CD14-positive monocyte (primary cell): ENCODE results near the gene CYB561D1. TPM values are rescaled to one million over a fixed set of nuclear protein-coding genes. Genes with fewer than 3 reads are reported as not detected.

Experiments
- polyA plus RNA-seq, 3 donors: library from polyadenylated mRNA; depleted of rRNA in 1 of 3; unstranded in 2 of 3; stranded (reverse) in 1 of 3; fragments of 300-500 nt in 2 of 3; fragments of >200 nt in 1 of 3; fragmentation: Illumina TruSeq in 2 of 3; gene quantifications; 1 replicate in 2 of 3; 2 replicates in 1 of 3; pipeline ENCODE4 v1.2.3, GENCODE V29; 2012 to 2021

Gene CYB561D1
- polyA plus RNA-seq, 3 donors: 1.4 to 13.2 (median 4.2) TPM

Other genes starting within 250 kb of the CYB561D1 start
- gene CELSR2, start 244.6 kb upstream of the CYB561D1 start, polyA plus RNA-seq: under 1 TPM; 0.03 to 0.97 (median 0.04) TPM
- gene PSRC1, start 210.9 kb upstream of the CYB561D1 start, polyA plus RNA-seq: 10 to 100 TPM in 1 of 3 donors, 1 to 10 TPM in 2; 5.8 to 25.5 (median 7.1) TPM
- under 1 TPM in 1 of 3 donors, not detected in 2; 0.13 TPM for gene MYBPHL, start 187.1 kb upstream of the CYB561D1 start, polyA plus RNA-seq
- 10 to 100 TPM; 21.3 to 41.1 (median 35.3) TPM for gene SORT1, start 96.2 kb upstream of the CYB561D1 start, polyA plus RNA-seq
- gene PSMA5, start 67.6 kb upstream of the CYB561D1 start, polyA plus RNA-seq: 100 to 1,000 TPM in 2 of 3 donors, 10 to 100 TPM in 1; 36.6 to 119 (median 118) TPM
- gene SYPL2, start 27.5 kb upstream of the CYB561D1 start, polyA plus RNA-seq: under 1 TPM in 2 of 3 donors, not detected in 1; 0.03 to 0.12 TPM
- gene ATXN7L2, start 10.2 kb upstream of the CYB561D1 start, polyA plus RNA-seq: 1 to 10 TPM; 1.1 to 3.6 (median 1.7) TPM
- under 1 TPM; 0.05 to 0.26 (median 0.07) TPM for gene AMIGO1, start 15.6 kb downstream of the CYB561D1 start, polyA plus RNA-seq
- under 1 TPM in 1 of 3 donors, not detected in 2; 0.28 TPM for gene GPR61, start 45.8 kb downstream of the CYB561D1 start, polyA plus RNA-seq
- gene GNAI3, start 54.5 kb downstream of the CYB561D1 start, polyA plus RNA-seq: 10 to 100 TPM in 2 of 3 donors, 1 to 10 TPM in 1; 3.0 to 14.2 (median 10.4) TPM
- gene GNAT2, start 125.5 kb downstream of the CYB561D1 start, polyA plus RNA-seq: under 1 TPM in 1 of 3 donors, not detected in 2; 0.05 TPM
- 100 to 1,000 TPM in 2 of 3 donors, 10 to 100 TPM in 1; 75.0 to 961 (median 117) TPM for gene AMPD2, start 125.7 kb downstream of the CYB561D1 start, polyA plus RNA-seq
- 10 to 100 TPM; 11.9 to 22.9 (median 15.9) TPM for gene GSTM4, start 162.0 kb downstream of the CYB561D1 start, polyA plus RNA-seq
- 10 to 100 TPM in 1 of 3 donors, 1 to 10 TPM in 2; 1.5 to 12.0 (median 6.3) TPM for gene GSTM2, start 174.0 kb downstream of the CYB561D1 start, polyA plus RNA-seq
- 10 to 100 TPM in 2 of 3 donors, not detected in 1; 13.5 to 27.7 TPM for gene GSTM1, start 193.7 kb downstream of the CYB561D1 start, polyA plus RNA-seq
- not detected for gene GSTM5, start 218.2 kb downstream of the CYB561D1 start, polyA plus RNA-seq
- 1 to 10 TPM in 2 of 3 donors, under 1 TPM in 1; 0.69 to 3.2 (median 2.8) TPM for gene GSTM3, start 246.9 kb downstream of the CYB561D1 start, polyA plus RNA-seq